ENCODE results near the gene GALNT1. TPM values are rescaled to one million over a fixed set of nuclear protein-coding genes. Genes with fewer than 3 reads are reported as not detected.
A peak's percentile ranks its signal among the peaks of the same experiment; 100 is the strongest.

GALNT1 gene
- total RNA-seq, 1 donor, result 796 TPM

DNA sequence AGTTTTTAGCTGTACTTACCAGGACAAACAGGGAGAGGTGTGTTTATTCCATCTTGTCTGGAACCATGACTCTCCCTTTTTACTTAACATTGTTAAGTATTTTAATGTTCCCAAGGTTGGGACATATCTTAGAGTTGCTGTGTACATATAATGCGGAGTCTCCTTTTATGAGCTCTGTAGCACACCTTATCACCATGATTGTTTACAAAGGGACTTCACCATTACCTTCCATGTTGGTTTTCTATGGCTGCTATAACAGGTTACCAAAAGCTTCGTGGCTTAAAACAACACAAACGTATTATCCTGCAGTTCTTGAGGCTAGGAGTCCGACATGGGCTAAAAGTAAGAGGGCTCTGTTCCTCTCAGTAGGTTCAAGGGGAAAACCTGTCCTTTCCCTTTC lies 164.3 kb downstream of the GALNT1 start:
- Histone ChIP-seq H2AFZ (ENCODE audit: low read length) (no peak overlapping the region), H3K9me3 (ENCODE audit: low read depth, low read length) (no peaks in the 10 kb centered on the region), H3K79me2 (ENCODE audit: insufficient read depth, low read length) (no peaks in the 10 kb centered on the region), H3K27ac (ENCODE audit: low read depth, low read length) (no peak overlapping the region), H4K20me1 (ENCODE audit: insufficient read depth, low read length) (no peaks in the 10 kb centered on the region), H3K36me3 (ENCODE audit: insufficient read depth, low read length) (no peaks in the 10 kb centered on the region), H3K27me3 (ENCODE audit: insufficient read depth, low read length) (no peaks in the 10 kb centered on the region), H3K4me2 (ENCODE audit: insufficient read depth, low read length) (no peak overlapping the region), H3K4me1 (ENCODE audit: insufficient read depth, low read length) (no peaks in the 10 kb centered on the region), H3K4me3 (ENCODE audit: insufficient read depth, low read length) (no peak overlapping the region)
- TF ChIP-seq, protein P1, sequence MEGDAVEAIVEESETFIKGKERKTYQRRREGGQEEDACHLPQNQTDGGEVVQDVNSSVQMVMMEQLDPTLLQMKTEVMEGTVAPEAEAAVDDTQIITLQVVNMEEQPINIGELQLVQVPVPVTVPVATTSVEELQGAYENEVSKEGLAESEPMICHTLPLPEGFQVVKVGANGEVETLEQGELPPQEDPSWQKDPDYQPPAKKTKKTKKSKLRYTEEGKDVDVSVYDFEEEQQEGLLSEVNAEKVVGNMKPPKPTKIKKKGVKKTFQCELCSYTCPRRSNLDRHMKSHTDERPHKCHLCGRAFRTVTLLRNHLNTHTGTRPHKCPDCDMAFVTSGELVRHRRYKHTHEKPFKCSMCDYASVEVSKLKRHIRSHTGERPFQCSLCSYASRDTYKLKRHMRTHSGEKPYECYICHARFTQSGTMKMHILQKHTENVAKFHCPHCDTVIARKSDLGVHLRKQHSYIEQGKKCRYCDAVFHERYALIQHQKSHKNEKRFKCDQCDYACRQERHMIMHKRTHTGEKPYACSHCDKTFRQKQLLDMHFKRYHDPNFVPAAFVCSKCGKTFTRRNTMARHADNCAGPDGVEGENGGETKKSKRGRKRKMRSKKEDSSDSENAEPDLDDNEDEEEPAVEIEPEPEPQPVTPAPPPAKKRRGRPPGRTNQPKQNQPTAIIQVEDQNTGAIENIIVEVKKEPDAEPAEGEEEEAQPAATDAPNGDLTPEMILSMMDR (IDR thresholded peaks at IDR 0.05; ENCODE audit: extremely low read depth, low read depth, low read length), result no peak
- no peak for DNase-seq (ENCODE audit: insufficient read length, low spot score, missing footprints)

DNA sequence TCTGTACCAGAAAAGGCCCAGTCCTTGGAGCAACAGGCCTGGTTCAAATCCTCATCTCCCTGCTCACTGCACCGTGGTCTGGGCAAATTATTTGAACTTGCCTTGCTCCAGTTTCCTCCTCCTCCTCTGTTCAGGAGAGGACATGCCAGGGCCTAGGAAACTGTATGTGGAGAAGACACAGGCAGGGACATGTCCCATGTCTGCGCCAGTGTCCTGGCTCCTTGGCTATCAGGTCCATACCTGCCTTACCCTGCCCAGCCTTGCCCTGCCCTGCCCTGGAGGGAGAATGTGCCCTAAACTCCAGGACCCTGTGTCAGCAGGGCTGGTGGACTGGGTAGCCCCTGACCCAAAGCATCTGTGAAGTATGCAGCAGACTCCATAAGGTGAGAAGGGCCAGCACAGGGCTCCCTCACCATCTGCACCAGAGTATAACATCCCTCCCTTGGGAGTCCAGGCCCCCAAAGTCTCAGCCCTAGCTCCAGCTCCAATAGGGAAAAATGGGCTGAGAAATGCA lies 165.3 kb downstream of the GALNT1 start:
- Histone ChIP-seq H3K36me3 (ENCODE audit: insufficient read depth, low read length) (no peaks in the 10 kb centered on the region), H3K4me2 (ENCODE audit: insufficient read depth, low read length) (no peak overlapping the region), H3K4me3 (ENCODE audit: insufficient read depth, low read length) (no peak overlapping the region), H2AFZ (ENCODE audit: low read length) (no peak overlapping the region), H3K27me3 (ENCODE audit: insufficient read depth, low read length) (no peaks in the 10 kb centered on the region), H3K79me2 (ENCODE audit: insufficient read depth, low read length) (no peaks in the 10 kb centered on the region), H3K27ac (ENCODE audit: low read depth, low read length) (no peak overlapping the region), H3K9me3 (ENCODE audit: low read depth, low read length) (no peaks in the 10 kb centered on the region), H3K4me1 (ENCODE audit: insufficient read depth, low read length) (no peaks in the 10 kb centered on the region), H4K20me1 (ENCODE audit: insufficient read depth, low read length) (no peaks in the 10 kb centered on the region)
- TF ChIP-seq, protein P1 (IDR thresholded peaks at IDR 0.05; ENCODE audit: extremely low read depth, low read depth, low read length), result no peak
- DNase-seq (ENCODE audit: insufficient read length, low spot score, missing footprints), result no peak

DNA sequence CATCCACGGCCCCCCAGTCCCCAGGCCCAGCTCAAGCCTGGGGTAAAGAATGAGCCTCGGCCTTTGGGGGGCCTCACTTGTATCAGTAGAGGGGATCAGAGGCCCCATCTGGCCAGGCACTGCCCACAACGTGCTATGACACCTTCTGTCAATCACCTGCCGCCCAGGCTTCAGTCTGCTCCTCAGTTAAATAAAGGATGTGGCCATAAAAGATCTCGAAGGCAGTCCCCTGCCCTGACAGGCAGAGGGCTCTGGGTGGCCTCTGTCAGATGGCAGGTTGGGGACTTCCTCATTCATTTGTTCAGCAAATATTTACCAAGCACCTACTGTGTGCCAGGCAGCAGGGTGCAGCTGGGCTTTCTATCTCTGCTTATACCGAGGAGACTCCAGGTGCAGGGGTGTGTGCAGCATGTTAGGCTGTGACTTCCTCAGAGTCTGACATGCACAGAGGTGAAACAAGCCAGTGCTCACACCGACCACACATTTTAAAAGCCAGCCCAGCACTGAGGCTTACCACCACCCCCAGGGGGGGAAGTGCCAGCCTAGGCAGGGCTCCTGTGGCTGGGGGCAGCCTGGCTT lies 166.4 kb downstream of the GALNT1 start:
- no peaks in the 10 kb centered on the region for H3K4me1 ChIP-seq (ENCODE audit: insufficient read depth, low read length)
- H2AFZ ChIP-seq (ENCODE audit: low read length), result no peak overlapping the region
- peaks cover 5% of the 10 kb centered on the region for H3K27me3 ChIP-seq (ENCODE audit: insufficient read depth, low read length)
- no peaks in the 10 kb centered on the region for H4K20me1 ChIP-seq (ENCODE audit: insufficient read depth, low read length)
- no peak for DNase-seq (ENCODE audit: insufficient read length, low spot score, missing footprints)
- H3K27ac ChIP-seq (ENCODE audit: low read depth, low read length), result no peak overlapping the region
- H3K79me2 ChIP-seq (ENCODE audit: insufficient read depth, low read length), result no peaks in the 10 kb centered on the region
- TF ChIP-seq, protein P1 (IDR thresholded peaks at IDR 0.05; ENCODE audit: extremely low read depth, low read depth, low read length), result no peak
- no peak overlapping the region for H3K4me3 ChIP-seq (ENCODE audit: insufficient read depth, low read length)
- H3K36me3 ChIP-seq (ENCODE audit: insufficient read depth, low read length), result no peaks in the 10 kb centered on the region
- no peaks in the 10 kb centered on the region for H3K9me3 ChIP-seq (ENCODE audit: low read depth, low read length)
- no peak overlapping the region for H3K4me2 ChIP-seq (ENCODE audit: insufficient read depth, low read length)

DNA sequence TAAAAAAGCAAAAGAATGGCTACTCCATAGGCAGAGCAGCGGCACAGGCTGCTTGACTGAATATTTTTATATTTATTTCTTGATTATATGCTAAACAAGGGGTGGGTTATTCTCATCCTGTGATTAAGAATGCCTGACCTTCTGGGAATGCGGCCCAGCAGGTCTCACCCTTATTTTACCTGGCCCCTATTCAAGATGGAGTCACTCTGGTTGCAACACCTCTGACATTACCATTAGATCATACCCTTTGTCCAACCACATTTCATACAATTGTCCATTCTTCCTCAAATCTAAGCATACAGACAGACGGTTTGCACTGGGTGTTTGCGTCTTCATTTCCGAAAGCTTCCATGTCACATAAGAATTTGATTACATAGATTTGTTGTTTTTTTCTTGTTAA lies 168.2 kb downstream of the GALNT1 start:
- Histone ChIP-seq H3K27me3 (ENCODE audit: insufficient read depth, low read length) (peaks cover 5% of the 10 kb centered on the region), H3K9me3 (ENCODE audit: low read depth, low read length) (no peaks in the 10 kb centered on the region), H4K20me1 (ENCODE audit: insufficient read depth, low read length) (no peaks in the 10 kb centered on the region), H3K36me3 (ENCODE audit: insufficient read depth, low read length) (no peaks in the 10 kb centered on the region), H3K79me2 (ENCODE audit: insufficient read depth, low read length) (no peaks in the 10 kb centered on the region), H3K4me2 (ENCODE audit: insufficient read depth, low read length) (no peak overlapping the region), H3K27ac (ENCODE audit: low read depth, low read length) (no peak overlapping the region), H3K4me1 (ENCODE audit: insufficient read depth, low read length) (no peaks in the 10 kb centered on the region), H3K4me3 (ENCODE audit: insufficient read depth, low read length) (no peak overlapping the region), H2AFZ (ENCODE audit: low read length) (peak overlapping the region; percentile 22)
- DNase-seq (ENCODE audit: insufficient read length, low spot score, missing footprints), result no peak
- TF ChIP-seq, protein P1 (IDR thresholded peaks at IDR 0.05; ENCODE audit: extremely low read depth, low read depth, low read length), result no peak

All from osteoblast (primary cell).